Islet of Langerhans (tissue), 1 donor: ENCODE measurements around the gene EPC2.
"Not testable (repeated sequence)": the region's sequence is repeated elsewhere in the genome, so short reads cannot be mapped to it uniquely, and the experiment has no call there.

ENCODE experiments used
- FAIRE-seq: peaks from one replicate; lab custom pipeline; 2011; peaks lifted over from hg19 to GRCh38; lab: Jason Lieb, UNC

Gene EPC2

DNA sequence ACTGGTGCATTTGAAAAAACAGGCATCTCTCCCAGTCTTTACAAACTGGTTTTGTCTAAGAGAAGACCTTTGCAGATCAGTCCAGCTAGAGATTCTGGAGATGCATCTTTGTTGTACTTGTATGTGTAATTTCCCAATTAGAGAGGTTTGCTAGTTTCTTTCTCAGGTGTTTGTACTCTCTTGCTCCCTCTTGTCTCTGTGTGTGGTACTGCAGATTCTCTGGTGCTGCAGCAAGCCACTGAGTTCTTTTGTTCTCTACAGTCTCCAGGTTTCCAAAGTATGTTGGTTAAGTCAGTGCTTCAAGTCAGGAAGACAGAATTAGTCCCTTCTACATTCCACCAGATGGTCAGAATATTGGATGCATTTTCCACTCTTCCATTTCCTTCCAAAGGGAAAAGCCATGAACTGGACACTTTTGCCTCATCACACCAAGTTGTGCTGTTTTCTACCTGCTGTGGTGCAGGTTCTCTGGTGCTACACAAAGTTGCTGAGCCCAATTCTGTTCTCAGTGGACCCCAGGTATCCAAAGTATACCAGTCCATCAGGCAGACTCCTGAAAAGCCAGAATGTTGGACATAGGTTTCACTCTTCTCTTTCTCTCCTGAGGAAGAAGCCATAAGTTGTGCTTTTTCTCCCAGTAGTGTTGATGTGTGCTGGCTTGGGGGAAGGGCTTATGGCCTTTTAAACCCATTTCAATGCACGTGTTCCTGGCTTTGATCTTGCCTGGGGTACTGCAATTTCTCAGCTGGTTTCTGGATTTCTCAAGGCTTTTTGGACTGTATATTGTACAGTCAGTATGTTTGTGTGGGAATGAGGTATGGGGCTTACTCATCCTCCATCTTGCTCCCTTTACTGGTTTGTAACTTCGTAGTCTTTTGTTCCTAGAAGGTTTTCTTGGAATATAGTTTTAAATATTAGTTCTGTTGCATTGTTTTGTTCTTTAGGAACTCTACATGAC is 29.8 kb downstream of the EPC2 start:
- no peak for FAIRE-seq

DNA sequence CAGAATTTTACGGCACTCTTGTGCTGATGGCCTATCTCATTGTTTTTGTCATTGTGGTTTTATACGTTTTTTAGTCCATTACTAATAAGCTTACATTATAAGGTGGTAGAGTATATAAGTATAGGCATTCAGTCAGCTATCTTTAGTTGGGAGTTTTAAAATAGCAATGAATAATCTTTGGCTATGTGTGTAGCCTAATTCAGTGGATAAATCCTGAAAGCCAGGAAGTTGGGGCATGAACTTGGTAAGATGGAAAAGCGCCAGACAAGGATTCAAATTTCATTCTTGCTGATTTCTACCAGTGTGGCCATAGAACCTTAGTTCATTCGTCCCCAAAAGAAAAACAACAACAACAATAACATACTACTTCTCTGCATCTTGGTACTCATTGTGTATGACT is 31.2 kb downstream of the EPC2 start:
- no peak for FAIRE-seq

DNA sequence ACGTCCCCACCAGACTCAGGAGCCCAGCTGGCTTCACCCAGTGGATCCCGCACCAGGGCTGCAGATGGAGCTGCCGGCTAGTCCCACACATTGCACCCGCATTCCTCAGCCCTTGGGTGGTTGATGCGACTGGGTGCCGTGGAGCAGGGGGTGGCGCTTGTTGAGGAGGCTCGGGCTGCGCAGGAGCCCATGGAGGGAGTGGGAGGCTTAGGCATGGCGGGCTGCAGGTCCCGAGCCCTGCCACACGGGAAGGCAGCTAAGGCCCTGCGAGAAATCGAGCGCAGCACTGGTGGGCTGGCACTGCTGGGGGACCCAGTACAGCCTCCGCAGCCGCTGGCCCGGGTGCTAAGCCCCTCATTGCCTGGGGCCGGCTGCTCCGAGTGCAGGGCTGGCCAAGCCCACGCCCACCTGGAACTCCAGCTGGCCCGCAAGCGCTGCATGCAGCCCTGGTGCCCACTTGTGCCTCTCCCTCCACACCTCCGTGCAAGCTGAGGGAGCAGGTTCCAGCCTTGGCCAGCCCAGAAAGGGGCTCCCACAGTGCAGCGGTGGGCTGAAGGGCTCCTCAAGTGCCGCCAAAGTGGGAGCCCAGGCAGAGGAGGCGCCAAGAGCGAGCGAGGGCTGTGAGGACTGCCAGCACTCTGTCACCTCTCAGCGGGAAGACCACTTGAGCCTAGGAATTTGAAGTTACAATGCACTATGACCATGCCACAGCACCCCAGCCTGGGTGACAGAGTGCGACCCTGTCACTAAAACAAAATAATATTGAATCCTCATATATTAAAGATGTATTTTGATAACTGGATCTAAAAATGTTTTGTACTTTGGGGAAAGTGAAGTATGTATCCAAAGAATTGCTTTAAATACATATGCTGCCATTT is 34.0 kb downstream of the EPC2 start:
- FAIRE-seq: not testable (repeated sequence)

DNA sequence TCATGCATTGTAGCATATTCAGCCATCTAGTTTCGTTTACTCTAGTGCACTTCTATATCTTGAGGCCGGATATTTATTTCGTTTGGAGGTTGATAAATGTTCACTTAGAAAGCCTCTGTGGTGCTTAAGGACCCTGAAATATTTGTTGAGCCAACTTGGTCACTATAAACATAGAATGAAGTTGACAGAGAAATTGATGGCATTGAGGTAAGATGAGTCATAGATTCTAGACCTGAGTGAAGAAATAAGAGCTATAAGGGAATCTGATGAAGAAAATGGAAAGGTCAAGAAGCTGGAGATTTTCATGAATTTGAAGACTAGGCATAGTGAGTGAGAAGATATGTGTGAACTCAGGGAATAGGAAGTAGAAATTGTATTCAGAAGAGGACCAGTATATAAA is 35.9 kb downstream of the EPC2 start:
- peak; percentile 76 for FAIRE-seq

DNA sequence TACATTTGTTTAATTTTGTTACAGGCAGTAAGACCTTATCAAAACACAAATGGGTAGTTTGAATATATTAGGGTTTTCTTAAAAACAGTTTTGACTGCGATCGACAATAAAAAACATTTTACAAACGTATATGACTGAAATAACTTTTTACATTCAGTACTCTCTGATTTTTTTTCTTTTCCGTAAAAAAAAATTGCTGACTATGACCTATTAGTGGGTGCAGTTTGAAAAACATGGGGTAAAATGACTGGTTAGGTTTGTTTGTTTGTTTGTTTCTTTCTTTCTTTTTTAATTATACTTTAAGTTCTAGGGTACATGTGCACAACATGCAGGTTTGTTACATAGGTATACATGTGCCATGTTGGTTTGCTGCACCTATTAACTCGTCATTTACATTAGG is 36.9 kb downstream of the EPC2 start:
- FAIRE-seq: no peak

DNA sequence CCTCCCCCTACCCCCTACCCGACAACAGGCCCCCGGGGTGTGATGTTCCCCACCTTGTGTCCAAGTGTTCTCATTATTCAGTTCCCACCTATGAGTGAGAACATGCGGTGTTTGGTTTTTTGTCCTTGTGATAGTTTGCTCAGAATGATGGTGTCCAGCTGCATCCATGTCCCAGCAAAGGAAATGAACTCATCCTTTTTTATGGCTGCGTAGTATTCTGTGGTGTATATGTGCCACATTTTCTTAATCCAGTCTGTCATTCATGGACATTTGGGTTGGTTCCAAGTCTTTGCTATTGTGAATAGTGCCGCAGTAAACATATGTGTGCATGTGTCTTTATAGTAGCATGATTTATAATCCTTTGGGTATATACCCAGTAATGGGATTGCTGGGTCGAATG is 37.3 kb downstream of the EPC2 start:
- not testable (repeated sequence) for FAIRE-seq

DNA sequence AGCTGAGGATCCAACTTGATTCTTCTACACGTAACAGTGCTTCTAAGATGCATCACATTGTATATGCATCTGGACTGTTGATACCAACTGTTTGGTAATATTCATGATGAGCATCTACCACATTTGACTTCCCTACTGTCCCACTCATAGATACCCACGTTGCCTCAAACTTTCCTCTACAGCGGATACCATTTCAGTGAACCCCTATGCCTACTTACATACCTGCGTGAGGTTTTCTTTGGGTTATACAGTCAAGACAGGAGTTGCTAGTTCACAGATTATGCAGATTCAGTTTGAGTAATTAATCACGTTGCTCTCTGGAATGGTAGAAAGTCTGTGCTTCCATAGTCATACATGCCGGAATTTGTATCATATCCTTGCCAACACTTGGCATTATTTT is 40.0 kb downstream of the EPC2 start:
- no peak for FAIRE-seq

DNA sequence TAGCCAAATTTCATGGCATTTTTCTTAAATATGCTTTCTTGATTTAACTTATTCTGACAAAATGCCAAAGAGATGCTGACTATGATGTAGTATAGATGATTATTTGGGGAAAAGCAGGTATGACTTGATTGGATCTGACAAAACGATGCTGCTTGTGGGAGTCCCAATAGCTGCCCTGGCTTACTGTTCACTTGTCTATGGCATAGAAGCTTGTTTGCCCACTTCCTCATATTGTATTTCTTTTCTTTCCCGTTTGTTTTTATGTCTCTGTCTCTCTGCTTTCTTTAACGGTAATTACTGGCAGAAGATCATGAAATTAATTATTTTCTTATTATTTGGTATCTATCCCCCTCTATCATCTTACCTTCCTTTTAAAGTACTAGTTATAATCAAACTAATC is 43.0 kb downstream of the EPC2 start:
- no peak for FAIRE-seq

DNA sequence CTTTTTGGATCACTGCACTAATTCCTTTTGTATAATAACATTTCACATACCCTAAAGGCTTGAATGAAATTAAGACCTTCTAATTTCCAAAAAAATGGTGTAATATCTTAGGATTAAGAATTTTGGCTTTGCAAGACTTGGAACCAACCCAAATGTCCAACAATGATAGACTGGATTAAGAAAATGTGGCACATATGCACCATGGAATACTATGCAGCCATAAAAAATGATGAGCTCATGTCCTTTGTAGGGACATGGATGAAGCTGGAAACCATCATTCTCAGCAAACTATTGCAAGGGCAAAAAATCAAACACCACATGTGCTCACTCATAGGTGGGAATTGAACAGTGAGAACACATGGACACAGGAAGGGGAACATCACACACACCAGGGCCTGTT is 43.5 kb downstream of the EPC2 start:
- not testable (repeated sequence) for FAIRE-seq

DNA sequence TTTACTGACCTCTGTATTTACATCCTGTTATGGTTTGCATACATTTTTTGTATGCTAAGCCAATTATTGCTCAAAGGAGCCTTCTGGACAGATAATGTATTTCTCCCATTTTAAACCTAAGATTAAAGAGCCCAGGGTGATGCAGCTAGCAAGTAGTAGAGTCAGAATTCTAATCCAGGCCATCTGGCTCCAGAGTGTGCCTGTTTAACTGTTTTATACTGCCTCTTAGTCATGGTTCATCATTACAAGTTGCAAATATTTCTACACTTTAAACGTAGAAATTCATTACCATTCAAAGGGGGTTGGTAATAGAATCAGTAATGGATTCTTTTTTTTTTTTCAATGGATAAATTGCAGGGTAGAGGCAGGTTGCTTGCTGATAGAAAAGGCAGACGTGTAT is 52.4 kb downstream of the EPC2 start:
- FAIRE-seq: no peak

DNA sequence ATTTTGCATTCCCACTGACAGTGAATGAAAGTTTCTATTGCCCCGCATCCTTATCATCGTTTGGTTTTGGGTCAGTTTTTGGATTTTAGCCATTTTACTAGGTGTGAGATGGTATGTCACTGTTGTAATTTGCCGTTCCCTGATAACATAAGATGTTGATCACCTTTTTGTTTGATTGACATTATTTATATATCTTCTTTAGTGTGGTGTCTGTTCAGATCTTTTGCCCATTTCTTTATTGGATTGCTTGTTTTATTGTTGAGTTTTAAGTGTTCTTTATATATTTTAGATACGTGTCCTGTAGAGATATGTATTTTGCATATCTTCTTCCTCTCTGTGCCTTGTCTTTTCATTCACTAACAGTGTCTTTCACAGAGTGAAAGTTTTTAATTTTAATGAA is 55.3 kb downstream of the EPC2 start:
- no peak for FAIRE-seq

DNA sequence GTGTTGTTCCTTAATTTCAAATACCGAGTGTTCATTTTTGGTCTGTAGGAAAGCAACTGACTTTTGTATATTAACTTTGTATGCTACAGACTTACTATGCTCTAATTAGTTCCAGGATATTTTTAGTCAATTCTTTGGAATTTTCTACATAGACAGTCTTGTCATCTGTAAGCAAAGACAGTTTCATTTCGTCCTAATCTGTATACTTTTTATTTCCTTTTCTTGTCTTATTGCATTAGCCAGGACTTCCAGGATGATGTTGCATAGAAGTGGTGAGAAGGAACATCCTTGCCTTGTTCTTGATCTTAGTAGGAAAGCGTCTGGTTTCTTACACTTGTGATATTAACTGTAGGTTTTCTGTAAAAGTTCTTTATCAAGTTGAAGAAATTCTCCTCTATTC is 56.5 kb downstream of the EPC2 start:
- FAIRE-seq: no peak

DNA sequence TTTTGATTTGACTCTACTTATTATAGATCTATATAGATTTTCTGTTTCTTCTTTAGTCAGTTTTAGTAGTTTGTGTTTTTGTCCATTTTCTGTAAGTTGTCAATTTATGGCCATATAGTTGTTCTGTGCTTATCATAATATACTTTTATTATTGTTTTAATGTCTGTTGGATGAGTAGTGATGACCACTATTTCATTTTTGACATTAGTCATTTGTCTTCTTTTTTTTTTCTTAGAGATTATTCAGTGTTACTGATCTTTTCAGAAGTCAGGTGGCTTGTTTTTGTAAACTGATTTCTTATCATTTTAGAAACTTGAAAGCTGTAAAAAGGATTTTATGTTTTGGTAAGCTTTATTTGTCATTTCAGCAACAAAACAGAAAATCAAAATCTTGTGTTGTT is 57.3 kb downstream of the EPC2 start:
- FAIRE-seq: no peak

DNA sequence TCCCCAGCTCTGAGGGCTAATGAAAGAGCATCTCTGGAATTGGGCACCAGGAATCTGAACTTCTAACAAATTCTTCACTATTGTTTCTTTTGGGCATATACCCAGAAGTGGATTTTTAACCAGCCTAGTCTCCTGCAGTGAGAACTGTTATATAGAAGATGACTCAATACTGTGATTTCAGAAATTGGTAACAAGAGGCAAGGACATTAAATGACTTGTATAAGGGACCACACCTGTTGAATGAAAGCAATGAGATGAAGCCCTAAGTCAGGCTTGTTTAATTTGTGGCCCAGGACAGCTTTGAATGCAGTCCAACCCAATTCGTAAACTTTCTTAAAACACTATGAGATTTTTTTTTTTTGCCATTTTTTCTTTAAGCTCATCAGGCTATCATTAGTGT is 57.9 kb downstream of the EPC2 start:
- FAIRE-seq: no peak

DNA sequence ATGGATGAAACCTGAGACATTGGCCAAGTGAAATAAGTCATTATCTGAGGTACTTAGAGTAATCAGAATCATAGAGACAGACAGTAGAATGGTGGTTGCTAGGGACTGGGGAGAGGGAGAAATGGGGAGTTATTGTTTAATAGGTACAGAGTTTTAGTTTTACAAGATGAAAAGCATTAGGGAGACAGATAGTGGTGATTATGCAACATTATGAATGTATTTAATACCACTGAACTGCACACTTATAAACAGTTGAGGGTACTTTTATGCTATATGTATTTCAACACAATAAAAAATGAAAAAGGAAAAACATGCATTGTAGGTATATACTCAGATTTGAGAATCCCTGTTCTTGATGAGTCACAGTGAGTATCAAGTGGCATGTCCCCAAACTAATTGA is 59.7 kb downstream of the EPC2 start:
- FAIRE-seq: no peak

DNA sequence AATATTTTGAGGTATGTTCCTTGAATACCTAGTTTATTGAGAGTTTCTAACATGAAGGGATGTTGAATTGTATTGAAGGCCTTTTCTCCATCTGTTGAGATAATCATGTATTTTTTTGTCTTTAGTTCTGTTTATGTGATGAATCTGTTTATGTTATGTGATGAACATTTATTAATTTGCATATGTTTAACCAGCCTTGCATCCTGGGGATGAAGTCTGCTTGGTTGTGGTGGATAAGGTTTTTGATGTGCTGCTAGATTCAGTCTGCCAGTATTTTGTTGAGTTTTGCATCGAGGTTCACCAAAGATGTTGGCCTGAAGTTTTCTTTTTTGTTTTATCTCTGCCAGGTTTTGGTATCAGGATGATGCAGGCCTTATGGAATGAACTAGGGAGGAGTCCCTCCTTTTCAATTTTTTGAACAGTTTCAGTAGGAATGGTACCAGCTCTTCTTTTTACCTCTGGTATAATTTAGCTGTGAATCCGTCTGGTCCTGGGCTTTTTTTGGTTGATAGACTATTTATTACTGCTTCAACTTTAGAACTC is 71.9 kb downstream of the EPC2 start:
- FAIRE-seq: no peak

DNA sequence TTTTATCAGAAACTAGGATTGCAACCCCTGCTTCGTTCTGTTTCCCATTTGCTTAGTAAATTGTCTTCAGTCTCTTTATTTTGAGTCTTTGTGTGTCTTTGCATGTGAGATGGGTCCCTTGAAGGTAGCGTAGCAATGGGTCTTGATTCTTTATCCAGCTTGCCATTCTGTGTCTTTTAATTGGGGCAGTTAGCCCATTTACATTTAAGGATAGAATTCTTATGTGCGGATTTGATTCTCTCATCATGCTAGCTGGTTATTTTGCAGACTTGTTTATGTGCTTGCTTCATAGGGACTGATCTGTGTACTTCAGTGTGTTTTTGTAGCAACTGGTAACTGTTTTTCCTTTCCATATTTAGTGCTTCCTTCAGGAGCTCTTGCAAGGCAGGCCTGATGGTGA is 73.5 kb downstream of the EPC2 start:
- FAIRE-seq: no peak

DNA sequence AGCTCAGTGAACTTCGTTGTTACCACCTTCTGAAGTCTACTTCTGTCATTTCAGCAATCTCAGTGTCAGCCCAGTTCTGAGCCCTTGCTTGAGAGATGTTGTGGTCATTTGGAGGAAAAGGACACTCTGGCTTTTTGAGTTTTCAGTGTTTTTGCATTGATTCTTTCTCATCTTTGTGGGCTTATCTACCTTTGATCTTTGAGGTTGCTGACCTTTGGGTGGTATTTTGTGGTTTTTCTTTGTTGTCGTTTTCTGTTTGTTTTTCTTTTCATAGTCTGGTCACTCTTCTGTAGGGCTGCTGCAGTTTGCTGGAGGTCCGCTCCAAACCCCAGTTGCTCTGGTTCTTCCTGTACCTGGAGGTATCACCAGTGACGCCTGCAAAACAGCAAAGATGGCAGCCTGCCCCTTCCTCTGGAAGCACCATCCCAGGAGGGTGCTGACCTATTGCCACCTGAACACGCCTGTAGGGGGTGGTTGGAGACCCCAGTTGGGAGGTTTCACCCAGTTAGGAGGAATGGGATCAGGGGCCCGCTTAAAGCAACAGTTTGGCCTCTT is 74.7 kb downstream of the EPC2 start:
- no peak for FAIRE-seq

DNA sequence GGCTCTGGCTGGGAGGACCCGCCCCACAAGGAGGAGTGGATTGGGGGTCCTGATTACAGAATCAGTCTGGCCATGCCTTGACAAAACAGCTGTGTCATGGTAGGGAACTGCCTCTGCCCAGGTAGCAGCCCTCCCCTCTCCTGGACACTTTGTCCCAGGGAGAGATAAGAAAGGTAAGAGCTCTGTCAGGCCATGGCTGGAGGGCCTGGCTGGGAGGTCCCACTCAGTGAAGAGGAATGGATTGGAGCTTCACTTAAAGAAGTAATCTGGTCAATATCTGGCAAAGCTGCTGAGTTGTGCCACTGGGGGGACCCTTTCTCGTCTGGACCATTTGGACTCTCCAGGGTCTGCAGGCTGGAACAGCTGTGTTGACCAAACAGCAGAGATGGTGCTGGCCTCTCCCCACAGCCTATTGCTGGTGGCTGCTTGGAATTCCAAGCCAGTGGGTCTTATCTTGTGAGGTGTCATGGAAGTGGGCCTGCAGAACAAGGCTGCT is 75.4 kb downstream of the EPC2 start:
- no peak for FAIRE-seq

DNA sequence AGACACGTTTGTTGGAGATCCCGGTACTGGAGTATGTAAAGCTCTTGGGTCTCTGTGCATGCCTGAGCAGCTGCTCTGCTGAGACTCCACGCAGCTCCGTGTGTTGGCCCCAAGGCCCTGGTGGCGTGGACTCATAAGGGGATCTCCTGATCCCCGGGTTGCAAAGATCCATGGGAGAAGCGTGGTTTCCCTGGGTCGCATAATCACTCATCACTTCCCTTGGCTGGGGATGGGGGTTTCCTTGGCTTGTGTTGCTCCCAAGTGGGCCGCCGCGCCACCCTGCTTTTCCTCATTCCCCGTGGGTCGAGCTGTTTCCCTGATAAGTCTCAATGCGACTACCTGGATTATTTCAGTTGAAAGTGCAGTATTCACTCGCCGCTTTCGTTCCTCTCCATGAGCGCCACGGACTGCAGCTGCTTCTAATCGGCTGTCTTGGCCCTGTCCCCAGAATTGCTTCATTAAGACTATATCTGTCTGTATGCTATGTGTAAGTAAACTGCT is 76.0 kb downstream of the EPC2 start:
- FAIRE-seq: no peak

DNA sequence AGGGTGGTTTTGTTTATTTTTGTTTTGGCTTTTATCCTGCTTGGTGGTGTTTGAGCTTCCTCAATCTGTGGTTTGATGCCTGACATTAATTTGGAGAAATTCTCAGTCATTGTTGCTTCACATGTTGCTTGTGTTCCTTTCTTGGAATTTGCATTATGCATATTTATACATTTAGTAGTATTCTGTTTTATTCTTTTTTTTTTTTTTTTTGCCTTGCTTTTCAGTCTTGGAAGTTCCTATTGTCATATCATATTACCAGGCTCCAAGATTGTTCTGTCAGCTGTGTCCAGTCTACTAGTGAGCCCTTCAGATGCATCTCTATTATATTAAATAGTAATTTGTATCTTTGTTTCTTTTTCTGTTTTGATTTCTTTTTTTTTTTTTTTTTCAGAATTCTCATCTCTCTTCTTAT is 77.0 kb downstream of the EPC2 start:
- no peak for FAIRE-seq
